HG02588 (cell line): ENCODE measurements around the gene LMAN1L.

Experiments used
- ATAC-seq: cut with Tn5 transposase; IDR thresholded peaks from one replicate; pipeline ENCODE4 v1.9.1; 2021; ENCODE audit warnings: mild to moderate bottlenecking, moderate library complexity; ENCODE audit not compliant: unreplicated experiment

Gene LMAN1L

DNA sequence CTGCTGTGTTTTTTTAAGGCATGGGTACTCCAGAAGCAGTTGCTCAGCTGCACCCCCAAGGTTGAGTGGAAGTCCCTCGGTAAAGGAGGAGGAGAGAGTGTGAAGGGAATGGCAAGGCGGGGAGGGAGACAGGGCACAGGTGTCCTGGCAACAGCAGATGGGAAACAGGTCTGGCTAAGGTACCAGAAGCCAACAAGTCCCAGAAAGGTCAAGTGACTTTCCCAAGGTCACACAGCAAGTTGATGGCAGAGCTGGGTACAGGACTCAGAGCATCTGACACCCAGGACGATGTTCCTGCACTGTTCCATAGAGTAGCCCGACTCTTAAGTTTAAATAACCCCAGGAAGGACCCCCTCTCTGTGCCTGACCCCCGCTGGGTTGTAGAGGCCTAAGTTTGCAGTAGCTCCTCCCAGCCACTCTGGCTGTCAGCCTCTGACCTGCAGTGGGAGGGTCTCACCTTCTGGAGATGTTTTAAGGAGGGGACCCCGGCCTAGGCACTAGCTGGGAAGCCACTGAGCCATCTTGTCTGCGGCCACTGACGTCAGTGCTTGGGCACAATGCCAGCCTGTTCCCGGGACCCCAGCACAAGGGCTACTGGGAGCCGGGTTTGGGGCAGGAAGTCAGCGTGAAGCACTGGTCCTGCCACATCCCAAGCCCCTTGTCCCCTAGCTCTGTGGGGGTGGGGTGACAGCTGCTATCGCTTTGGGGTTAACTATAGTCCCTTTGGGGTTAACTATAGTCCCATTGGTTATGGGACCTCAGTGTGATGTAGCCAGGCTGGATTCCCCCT is 20.2 kb upstream of the LMAN1L start:
- ATAC-seq, result no peak

DNA sequence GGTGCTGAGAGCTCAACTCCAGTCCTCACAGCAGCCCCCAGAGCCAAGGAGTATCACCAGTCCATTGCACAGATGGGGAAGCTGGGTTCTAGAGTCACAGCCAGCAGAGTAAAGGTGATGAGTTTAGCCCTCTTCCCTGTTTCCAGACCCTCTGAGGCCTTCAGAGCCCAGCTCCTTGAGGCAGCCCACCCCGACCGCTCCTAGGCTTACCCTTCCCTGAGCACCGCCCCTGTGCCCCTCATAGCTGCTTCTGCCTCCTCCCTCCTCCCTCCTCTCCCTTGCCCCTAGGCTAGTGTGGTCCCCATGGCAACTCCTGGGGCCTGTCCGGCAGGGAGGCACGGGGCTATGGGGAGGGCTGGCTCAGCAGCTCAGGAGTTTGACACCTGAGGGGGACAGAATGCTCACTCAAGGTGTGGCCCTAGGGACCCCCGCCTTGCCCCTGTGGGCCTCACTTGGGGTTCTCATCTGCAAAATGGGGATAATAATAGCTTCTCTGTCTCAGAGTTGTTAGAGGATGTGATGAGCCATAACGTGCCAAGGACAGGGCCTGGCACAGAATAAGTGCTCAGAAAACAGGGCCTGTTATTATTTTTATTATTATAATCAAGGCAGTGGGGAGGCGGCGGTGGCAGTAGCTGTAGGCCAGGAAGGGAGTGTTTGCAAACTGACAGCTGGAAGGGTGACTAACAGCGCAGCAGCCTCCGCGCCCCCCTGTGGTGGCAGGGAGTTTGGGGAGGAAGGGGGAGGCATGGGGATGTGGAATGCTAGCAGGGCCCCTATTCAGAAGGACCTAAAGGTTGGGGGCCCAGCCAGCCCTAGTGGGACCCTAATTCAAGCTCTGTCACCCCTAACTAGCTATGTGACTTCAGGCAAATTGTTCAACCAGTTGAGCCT is 19.3 kb upstream of the LMAN1L start:
- ATAC-seq, result no peak

DNA sequence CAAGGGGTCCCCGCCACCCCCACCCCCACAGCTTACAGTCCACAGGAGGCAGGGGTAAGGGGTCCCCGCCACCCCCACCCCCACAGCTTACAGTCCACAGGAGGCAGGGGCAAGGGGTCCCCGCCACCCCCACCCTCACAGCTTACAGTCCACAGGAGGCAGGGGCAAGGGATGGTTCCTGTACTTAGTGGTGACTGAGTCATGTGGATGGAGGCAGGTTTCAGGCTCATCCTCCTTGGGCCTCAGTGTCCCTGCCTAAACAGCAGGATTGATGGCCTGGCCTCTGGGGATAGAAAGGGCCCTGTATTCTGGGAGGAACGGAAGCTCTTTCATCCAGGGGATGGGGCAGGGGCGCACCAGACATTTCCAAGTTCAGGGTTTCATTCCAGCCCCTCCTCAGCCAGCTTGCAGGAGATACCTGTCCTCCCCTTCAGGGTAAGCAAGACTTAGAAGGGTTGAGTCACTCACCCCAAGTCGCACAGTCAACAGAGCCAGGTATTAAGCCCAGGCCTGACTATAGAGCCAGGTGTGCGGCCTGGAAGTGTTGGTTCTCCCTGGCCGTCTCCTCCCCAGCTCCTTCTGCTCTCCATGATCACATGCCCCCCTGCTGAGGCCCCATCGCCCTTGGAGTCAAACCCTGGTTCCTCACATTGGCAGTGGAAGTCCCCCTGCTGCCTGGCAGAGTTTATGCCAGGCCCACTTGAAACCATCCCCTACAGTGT is 18.2 kb upstream of the LMAN1L start:
- ATAC-seq, result no peak

DNA sequence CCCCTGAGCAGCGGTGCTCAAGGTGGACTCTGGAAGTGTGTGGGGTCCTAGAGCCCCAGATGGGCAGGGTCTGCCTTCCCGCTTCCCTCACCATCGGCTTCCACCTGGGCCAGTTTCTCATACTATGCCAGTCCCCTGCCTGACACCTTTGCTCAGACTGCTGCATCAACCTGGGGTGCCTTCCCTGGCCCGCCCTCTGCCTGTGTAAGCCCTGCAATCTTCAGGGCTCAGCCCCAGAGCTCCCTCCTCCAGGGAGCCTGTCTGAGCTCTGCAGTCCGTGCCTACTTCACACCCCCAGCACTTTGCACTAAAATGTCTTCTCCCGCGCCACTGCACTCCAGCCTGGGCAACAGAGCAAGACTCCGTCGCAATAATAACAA is 17.7 kb upstream of the LMAN1L start:
- ATAC-seq, result no peak

DNA sequence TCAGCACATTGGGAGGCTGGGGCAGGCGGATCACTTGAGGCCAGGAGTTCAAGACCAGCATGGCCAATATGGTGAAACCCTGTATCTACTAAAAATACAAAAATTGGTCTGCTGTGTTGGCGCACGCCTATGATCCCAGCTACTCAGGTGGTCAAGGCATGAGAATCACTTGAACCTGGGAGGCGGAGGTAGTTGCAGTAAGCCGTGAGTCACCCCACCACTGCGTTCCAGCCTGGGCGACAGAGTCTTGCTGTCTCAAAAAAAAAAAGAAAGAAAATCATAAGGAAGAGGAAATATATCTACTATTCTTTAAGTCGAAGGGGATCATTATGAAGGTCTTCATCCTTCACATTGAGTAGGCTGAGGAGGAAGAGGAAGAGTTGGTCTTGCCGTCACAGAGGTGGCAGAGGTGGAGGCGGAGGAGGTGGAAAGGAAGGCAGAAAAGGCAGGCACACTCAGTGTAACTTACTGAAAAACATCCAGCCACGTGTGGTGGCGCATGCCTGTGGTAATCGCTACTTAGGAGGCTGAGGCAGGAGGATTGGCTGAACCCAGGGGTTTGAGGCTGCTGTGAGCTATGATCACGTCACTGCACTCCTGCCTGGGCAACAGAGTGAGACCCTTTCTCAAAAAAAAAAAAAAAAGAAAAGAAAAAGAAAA is 16.5 kb upstream of the LMAN1L start:
- ATAC-seq, result no peak

DNA sequence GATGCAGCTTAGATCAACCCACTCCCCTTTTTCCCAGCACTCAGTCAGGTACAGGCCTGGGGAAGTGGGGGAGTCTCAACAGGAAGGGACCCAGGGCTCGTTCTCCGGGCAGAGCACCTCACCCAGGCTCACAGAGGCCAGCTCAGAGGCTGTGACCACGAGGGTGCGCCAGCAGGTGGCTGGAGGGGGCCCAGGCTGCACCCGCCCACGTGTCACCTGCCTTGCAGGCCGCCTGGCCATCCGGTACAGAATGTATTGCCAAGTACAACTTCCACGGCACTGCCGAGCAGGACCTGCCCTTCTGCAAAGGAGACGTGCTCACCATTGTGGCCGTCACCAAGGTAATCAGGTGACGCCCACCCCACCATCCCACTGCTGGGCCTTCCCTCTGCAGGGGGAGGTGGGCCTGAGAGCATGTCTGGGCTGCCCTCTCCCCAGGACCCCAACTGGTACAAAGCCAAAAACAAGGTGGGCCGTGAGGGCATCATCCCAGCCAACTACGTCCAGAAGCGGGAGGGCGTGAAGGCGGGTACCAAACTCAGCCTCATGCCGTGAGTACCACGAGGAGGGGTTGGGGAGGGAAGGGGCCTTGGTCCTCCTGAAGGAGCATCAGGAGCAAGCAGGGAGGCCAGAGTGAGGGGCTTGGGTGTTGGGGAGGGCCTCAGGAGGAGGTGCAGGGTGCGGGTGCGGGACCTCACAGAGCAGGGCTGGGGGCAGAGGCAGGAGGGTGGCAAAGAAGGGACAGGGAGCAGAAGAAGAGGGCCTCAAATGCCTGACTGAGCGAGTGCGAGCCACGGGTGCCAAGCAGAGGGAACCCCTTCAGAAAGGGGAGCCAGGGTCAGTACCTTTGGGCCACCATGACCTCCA is 14.0 kb upstream of the LMAN1L start:
- ATAC-seq, result no peak

DNA sequence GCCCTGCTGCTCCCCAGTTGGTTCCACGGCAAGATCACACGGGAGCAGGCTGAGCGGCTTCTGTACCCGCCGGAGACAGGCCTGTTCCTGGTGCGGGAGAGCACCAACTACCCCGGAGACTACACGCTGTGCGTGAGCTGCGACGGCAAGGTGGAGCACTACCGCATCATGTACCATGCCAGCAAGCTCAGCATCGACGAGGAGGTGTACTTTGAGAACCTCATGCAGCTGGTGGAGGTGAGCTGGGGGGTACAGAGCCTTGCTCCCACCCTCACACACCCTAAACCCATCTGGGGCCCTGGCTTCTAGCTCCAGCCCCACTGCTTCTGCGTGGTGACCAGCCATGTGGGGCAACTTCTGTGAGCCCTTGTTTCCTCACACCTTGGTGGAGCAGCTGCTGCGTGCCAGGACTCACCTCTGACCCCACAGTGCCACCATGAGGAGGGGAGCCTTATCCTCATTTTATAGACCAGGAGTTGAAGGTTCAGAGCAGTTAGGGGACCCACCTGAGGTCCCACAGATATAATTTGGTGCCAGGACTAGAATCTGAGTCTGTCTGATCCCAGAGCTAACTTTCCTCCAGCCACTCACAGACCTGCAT is 13.3 kb upstream of the LMAN1L start:
- no peak for ATAC-seq

DNA sequence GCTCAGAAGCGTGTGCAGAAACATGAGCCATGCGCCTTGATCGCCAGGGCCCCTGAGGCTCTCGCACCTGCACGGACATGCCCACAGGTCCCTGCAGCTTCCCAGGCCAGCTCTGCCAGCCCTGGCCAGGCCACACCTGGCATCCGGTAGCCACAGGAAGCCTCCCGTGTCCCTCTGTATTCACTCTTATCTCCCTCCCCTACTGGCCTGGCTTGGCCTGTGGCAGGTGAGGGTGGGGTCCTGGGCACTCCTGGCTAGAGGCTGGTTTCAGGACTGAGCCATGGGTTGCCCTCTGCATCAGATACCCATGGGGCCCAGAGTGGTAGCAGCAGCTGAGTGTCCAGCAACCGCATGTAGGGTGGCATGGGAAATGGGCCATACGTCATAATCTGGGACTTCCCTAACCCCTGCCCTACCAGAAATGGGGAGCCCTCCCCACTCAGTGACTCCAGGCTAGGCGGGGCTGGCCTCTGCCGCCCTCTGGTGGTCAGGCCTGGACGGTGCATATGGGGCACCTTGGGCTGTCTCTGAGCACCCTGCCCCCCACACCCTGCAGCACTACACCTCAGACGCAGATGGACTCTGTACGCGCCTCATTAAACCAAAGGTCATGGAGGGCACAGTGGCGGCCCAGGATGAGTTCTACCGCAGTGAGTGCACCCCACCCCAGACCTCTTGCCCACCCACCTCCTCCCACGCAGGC is 12.6 kb upstream of the LMAN1L start:
- ATAC-seq, result peak; percentile 60

DNA sequence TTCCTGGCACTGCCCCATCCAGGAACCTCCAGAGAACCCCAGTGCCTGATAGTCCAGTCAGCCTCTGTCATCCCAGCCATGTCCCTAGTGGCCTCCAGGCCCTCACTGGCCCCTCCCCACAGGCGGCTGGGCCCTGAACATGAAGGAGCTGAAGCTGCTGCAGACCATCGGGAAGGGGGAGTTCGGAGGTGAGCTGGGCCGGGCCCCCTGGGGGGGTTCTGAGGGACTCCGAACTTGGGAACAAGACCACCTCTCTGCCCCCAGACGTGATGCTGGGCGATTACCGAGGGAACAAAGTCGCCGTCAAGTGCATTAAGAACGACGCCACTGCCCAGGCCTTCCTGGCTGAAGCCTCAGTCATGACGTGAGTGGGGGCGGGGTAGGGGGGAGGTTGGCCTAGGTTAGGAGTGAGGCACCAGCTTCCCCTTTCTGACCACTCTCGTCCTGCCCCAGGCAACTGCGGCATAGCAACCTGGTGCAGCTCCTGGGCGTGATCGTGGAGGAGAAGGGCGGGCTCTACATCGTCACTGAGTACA is 12.0 kb upstream of the LMAN1L start:
- no peak for ATAC-seq

DNA sequence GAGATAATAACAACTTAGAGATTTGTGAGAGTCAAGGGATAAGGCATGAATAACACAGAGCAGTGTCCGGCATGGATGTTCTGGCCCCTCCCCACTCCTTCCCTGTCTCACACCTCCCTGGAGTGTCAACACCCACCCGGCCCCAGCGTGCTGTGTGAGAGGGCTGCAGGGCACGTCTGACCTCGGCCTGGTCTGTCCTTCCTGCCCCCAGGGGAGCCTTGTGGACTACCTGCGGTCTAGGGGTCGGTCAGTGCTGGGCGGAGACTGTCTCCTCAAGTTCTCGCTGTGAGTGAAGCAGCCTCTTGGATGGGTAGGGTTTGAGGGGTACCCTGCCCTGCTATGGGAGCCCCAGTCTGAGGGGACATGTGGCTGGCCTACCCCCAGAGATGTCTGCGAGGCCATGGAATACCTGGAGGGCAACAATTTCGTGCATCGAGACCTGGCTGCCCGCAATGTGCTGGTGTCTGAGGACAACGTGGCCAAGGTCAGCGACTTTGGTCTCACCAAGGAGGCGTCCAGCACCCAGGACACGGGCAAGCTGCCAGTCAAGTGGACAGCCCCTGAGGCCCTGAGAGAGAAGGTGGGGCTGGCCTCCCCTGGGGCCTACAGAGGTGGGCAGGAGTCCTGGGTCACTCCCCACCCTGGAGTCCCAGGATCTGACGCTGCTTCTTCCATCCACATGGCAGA is 11.2 kb upstream of the LMAN1L start:
- no peak for ATAC-seq

DNA sequence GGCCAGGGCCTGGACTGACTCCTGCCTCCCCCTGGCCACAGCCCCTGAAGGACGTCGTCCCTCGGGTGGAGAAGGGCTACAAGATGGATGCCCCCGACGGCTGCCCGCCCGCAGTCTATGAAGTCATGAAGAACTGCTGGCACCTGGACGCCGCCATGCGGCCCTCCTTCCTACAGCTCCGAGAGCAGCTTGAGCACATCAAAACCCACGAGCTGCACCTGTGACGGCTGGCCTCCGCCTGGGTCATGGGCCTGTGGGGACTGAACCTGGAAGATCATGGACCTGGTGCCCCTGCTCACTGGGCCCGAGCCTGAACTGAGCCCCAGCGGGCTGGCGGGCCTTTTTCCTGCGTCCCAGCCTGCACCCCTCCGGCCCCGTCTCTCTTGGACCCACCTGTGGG is 10.3 kb upstream of the LMAN1L start:
- no peak for ATAC-seq

DNA sequence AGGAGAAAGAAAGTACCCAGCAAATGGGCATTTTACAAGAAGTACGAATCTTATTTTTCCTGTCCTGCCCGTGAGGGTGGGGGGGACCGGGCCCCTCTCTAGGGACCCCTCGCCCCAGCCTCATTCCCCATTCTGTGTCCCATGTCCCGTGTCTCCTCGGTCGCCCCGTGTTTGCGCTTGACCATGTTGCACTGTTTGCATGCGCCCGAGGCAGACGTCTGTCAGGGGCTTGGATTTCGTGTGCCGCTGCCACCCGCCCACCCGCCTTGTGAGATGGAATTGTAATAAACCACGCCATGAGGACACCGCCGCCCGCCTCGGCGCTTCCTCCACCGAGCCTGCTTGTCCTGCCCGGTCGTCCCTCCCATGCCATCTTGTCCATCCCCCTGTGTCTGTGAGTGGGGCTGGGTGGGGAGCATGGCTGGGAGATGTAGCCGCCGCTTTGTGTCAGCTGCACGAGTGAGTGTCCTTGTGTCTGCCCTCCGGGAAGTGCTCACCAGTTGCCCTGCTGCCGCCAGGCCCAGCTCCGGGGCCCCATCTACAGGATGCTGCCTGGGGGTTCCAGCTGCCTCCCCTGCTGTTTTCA is 9.7 kb upstream of the LMAN1L start:
- no peak for ATAC-seq

DNA sequence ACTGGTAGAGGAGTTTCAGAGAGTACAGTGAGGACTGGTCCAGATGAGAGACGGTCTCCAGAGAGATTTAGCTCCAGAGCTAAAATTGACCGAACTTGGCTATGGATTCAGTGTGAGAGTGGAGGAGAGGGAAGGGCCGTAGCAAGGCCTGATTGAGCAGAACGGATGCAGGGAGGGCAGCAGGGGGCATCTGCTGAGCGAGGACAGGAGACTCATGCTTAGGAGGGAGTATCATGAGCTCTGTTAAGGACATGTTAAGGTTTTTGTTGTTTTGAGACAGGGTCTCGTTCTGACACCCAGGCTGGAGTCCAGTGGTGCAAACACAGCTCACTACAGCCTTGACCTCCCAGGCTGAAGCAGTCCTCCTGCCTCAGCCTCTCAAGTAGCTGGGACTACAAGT is 7.7 kb upstream of the LMAN1L start:
- ATAC-seq, result no peak

DNA sequence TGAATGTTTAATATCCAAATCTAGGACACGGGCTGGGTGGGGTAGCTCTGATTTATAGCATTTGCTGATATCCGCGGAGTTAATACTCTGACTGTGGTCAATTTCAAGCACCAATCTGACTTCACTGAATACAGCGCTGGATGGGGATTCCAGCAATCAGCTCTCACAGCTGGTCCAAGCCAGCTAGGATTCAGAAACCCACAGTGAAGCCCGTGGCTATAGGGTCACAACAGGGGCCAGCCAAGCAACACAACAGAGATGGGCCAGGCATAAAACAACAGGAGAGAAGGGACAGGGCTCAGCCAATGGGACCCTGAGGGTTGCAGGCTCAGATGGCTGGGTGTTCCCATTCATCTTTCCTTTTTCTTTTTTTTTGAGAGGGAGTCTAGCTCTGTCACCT is 5.4 kb upstream of the LMAN1L start:
- ATAC-seq, result no peak

DNA sequence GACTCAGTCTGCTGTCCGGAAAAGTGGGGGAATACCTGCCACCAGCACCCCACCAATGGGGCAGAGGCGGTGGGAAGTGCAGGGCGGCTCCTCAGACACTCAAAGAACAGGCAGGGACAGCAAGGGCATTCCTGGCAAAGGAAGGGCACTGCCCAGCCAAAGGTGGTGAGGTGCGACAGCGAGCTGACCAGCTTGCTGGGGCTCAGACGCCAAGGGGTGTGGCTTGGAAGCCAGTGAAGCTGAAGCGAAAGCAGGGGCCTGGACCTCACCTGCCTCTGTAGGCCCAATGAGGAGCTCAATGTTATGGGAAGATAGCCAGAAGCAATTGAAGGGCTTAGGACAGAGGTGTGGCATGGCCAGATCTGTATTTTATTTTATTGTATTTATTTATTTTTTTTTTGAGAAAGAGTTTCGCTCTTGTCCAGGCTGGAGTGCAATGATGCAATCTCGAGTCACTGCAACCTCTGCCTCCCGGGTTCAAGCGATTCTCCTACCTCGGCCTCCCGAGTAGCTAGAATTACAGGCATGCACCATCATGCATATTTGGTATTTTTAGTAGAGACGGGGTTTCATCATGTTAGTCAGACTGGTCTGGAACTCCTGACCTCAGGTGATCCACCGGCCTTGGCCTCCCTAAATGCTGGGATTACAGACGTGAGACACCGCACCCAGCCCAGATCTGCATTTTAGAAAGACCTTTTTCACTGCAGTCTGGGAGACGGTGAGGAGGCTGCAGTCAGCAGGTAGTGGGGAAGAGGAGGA is 4.4 kb upstream of the LMAN1L start:
- ATAC-seq, result no peak

DNA sequence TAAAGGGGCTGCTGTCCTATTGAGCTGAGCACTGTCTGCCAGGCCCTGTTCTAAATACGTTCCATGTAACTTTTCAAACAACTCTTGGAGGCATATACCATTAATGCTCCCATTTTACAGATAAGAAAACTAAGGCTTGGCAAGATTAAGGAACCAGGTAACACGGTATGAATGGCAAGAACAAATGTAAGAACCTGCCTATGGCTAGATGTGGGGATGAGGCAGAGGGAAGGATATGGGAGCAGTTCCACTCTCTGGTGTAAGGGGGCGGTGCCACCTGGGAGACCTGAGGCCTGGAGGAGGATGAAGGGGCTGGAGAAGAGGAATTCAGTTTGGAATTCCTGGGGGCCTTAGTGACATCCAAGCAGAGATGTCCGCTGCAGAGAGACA is 3.8 kb upstream of the LMAN1L start:
- ATAC-seq, result no peak

DNA sequence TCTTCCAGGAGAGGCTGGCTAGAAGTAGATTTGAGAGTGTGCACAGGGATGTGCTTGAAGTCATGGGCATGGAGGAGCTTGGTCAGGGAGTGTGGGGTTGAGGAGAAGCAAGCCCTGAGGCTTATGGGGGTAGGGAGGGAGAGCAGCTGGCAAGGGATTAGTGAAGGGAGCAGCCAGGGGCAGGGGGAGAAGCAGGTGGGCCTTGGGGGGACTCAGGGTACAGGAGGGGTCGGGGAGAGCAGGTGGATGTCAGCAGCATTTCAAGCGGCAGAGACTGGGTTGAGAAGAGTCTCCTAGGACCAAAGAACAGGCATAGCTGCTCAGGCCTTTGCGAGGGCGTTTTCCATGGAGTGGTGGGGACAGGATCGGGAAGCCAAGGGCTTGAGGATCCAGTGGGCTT is 3.4 kb upstream of the LMAN1L start:
- ATAC-seq, result no peak
